GM19452 (cell line): ENCODE results near the gene CCDC57.

ENCODE experiments used
- ATAC-seq: cut with Tn5 transposase; IDR thresholded peaks from one replicate; pipeline ENCODE4 v1.9.1; 2021; ENCODE audit not compliant: unreplicated experiment

Gene CCDC57

GRCh38 chr17:82064433-82065192 is 148.0 kb downstream of the CCDC57 start:
- no peak for ATAC-seq

GRCh38 chr17:82063424-82064415 is 148.9 kb downstream of the CCDC57 start:
- no peak for ATAC-seq

- ATAC-seq, result no peak
These were observed 149.7 kb downstream of the CCDC57 start for GRCh38 chr17:82062984-82063368.

DNA sequence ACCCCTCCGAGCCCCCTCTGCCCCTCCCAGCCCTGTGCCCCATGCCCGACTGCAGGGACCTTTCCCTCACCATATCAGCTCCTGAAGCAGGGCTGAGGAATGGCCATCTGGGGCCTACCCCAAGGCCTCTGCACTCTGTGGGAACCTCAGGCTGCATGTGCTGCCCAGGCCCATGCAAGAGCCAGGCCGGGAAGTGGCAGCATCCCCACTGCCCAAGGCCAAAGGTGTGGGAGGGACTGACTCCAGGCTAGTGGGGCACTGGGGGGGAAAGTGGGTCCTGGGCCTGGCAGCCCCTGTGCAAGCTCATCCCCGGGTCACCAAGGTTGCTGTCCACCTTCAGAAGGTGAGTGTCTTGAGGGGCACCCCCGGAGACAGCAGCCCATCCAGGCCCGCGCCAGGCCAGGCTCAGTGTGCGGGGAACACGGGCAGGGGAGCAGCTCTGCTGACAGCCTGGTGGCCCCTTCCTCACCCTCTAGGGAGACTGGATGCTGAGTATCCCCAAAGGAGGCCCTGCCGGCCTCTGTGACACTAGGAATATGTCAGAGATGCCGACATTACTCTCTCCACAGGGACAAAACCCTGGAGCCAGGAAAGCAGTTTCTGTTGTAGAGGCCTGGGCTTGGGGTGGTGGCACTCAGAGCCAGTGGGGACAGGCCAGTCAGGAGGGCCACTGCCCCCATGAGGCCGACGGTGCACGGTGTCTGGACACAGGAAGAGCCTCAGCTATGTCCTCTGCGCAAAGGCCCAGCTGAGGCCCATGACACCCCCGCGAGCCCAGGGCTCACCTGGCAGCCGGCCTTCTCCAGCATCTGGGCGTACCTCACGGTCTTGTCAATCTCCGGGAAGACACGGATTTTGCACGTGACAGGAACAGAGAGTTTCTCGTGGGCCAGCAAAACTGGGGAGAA is 150.3 kb downstream of the CCDC57 start:
- ATAC-seq, result no peak

DNA sequence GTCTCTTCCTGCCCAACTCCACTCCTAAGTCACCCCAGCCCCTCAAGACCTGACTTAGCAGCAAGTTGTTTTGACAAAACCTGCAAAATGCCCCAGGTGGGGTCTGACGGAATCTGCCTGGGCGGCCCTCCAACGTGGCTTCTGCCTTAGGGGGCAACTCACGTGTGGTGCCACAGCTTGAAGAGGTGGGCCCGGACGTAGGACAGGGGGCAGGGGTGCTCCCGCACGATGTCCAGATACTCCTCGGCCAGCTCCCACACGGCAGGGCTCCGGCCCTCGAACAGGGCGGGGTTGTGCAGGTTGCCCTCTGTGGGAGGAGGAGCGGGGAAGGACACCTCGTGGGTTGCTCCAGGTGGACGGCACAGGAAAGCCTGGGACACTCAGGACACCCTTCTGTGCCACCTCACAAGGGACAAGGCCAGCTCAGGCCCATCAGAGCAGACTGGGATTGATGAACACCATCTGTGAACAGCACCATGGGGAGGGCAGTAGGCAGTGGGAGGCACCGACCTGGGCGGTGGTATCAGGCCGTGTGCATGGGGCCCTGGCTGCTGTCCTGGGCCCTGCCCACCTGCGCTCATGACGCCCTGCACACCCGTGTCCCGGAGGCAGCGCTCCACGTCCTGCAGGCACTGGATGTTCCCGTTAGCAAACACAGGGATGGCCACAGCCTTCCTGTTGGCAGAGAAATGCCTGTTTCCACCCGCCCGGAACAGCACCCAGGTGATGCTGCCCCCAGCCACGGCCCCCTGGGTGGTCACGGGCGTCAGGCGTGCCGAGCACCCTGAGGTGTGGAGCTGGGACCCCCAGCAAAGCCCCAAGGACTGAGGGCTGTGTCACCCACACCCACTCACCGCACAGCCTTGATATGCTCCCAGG is 151.4 kb downstream of the CCDC57 start:
- ATAC-seq, result no peak

DNA sequence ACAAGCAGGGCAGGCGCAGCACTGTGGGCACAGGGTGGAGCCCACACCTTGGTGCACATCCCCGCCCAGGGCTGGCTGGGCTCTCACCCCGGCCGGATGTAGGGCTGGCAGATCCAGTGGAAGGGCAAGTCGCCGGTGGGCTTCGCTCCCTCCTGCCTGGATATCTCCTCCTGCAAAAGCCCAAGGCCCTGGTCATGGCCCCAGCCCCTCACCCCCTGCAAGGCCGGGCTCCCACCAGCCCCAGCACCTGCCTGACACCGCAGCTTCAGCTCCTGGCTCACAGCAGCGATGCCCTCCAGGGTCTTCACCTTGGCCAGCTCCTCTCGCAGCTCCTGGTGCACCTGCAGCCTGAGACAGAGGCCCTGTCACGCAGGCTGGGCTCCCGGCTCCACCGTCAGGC is 152.0 kb downstream of the CCDC57 start:
- no peak for ATAC-seq

- no peak for ATAC-seq
These were observed 152.7 kb downstream of the CCDC57 start for GRCh38 chr17:82060001-82060380.

GRCh38 chr17:82059272-82060000 is 153.2 kb downstream of the CCDC57 start:
- ATAC-seq, result no peak

GRCh38 chr17:82058855-82059249 is 153.8 kb downstream of the CCDC57 start:
- ATAC-seq, result no peak

- ATAC-seq, result no peak
These were observed 154.3 kb downstream of the CCDC57 start for GRCh38 chr17:82058230-82058854.

DNA sequence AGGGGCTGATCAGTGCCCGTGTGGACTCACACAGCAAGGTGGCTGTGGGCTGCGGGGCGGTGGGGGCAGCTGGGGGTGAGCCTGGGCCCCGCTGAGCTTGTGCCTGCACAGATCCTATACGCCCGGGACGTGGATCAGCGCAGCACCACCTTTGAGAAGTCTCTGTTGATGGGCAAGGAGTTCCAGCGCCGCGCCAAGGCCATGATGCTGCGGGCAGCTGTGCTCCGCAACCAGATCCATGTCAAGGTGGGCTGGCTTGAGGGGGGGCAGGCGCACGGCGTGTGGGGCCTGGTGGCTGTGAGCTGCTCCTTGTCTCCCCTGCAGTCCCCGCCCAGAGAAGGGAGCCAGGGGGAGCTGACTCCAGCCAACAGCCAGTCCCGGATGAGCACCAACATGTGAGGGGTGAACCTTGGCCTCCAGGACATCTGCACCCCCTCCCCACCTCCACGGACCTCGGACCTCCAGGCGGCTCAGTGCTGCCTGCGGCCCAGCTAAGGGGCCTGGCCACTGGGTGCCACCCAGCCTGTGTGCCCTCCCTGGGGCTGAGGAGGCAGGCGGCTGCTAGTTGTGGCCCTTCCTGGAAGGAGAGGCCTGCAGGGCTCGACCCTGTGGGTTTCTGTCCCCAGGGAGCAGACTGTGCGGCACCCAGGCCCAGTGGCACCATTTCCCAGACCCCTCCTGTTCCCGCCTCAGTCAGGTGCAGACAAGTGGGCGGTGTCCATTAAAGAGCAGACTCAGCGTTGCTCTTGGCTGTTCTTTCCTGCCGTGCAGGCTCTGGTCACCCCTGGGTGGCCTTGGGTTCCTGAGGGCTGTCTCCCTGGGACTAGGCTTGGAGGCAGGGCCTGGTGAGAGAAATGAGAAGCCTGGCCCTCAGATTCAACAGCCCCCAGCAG is 155.7 kb downstream of the CCDC57 start:
- ATAC-seq, result no peak

- ATAC-seq, result no peak
These were observed 156.5 kb downstream of the CCDC57 start for GRCh38 chr17:82055965-82056728.

DNA sequence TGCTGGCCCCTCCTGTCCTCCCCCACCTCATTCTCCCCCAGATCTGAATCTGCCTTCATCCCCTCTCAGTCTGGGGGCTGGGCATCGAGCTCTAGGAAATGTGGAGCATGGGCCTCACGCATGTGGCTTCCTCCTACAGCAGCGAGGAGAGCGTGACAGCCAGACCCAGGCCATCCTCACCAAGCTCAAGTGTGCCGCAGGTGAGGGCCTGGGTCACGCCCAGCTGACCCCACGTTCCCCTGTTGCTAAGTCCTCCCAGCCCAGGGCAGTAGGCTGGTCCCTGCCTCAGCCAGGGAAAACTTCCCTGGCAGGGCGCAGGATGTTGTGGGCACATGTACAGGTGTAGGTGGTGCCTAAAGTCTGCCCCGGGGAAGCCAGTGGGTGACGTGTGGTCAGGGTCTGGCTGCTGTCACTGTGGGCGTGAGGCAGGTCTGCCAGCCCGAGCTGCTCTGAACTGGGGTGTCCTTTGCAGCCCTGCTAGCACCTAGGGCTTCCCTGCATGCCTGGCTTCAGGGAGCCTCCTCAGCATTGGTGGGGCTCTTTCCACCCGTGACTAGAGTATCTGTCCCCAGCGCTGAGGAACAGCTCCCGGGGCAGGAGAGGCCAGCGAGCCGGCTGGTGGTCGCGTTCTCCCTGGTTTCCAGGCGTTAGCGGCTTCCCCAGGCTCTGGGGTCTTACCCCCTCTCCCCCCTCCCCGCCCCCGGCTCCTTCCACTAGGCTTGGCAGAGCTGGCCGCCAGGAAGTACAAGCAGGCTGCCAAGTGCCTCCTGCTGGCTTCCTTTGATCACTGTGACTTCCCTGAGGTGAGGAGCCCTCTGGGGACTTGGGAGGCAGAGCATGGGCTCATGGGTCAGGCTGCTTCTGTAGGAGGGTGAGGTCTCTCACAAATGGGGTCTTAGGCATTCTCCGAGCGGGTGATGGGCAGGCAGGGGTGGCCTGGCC is 157.3 kb downstream of the CCDC57 start:
- no peak for ATAC-seq

GRCh38 chr17:82054351-82055022 is 158.2 kb downstream of the CCDC57 start:
- ATAC-seq, result no peak

GRCh38 chr17:82053556-82054263 is 158.9 kb downstream of the CCDC57 start:
- ATAC-seq, result no peak
